Thyroid gland (tissue), 4 donors: ENCODE results near the gene FAM117A. TPM values are rescaled to one million over a fixed set of nuclear protein-coding genes. Genes with fewer than 3 reads are reported as not detected.

Experiments
- DNase-seq, 2 donors: peaks; one replicate each; pipeline ENCODE4 v3.0.0-alpha.2; 2019
- H3K27ac ChIP-seq, 3 donors: fragments of 200-600 bp; sonication (generic); 1 replicate in 2 of 3; 2 replicates in 1 of 3; pipeline ENCODE4 v1.5.1; 2016 to 2019; ENCODE audit warnings: mild to moderate bottlenecking in 1 of 3, moderate library complexity in 1 of 3
- H3K27me3 ChIP-seq: fragments of 200-600 bp; sonication (generic); one replicate; pipeline ENCODE4 v1.5.1; 2019
- H3K36me3 ChIP-seq, 2 donors: fragments of 200-600 bp; sonication (generic); one replicate each; pipeline ENCODE4 v1.5.1; 2016 to 2019
- H3K4me1 ChIP-seq, 2 donors: fragments of 200-600 bp; sonication (generic); one replicate each; pipeline ENCODE4 v1.5.1; 2017 to 2019
- H3K4me3 ChIP-seq, 3 donors: fragments of 200-600 bp; sonication (generic); replicated peaks in 1 of 3; 1 replicate in 2 of 3; 2 replicates in 1 of 3; pipeline ENCODE4 v1.5.1; 2016; ENCODE audit warnings: mild to moderate bottlenecking in 1 of 3
- H3K9me3 ChIP-seq: fragments of 200-600 bp; sonication (generic); one replicate; pipeline ENCODE4 v1.5.1; 2017
- CTCF ChIP-seq, 6 experiments: fragments of 200-600 bp in 3 of 6; fragments of 450-650 bp in 3 of 6; sonication (generic) in 3 of 6; IDR thresholded peaks; one replicate each; pipeline ENCODE4 v1.5.1; 2016 to 2019; ENCODE audit warnings: antibody characterized with exemption in 6 of 6, mild to moderate bottlenecking in 2 of 6, inconsistent platforms in 1 of 6, moderate library complexity in 1 of 6
- POLR2A ChIP-seq, 2 donors: fragments of 450-650 bp; IDR thresholded peaks; one replicate each; pipeline ENCODE4 v1.6.1; 2017; ENCODE audit warnings: antibody characterized with exemption in 2 of 2, mild to moderate bottlenecking in 2 of 2, moderate library complexity in 1 of 2
- WGBS, 2 donors: methylation state at CpG; one replicate each; pipeline ENCODE4 v1.1.5; 2017; 5-methylcytosine and 5-hydroxymethylcytosine counted together
- intact Hi-C: fragments of 100-400 bp; cut with DNase I; formaldehyde crosslinking; loops from one replicate; pipeline ENCODE4 v1.15.1; 2023
- total RNA-seq, 4 donors: library from RNA; depleted of rRNA; stranded (reverse); fragments of >200 nt; gene quantifications; one replicate each; pipeline ENCODE4 v1.2.3, GENCODE V29; 2016

Gene FAM117A
- total RNA-seq, 4 donors from 2014 or later = 12.4 to 41.5 (median 23.3) TPM

GRCh38 chr17:49764559-49765180 is 739 bp upstream of the FAM117A start:
- 17 to 22% methylated on average over 8 of the region's 8 CpGs for WGBS, 2 donors
- no peak for TF ChIP-seq CTCF (IDR thresholded peaks at IDR 0.05)
- TF ChIP-seq POLR2A (IDR thresholded peaks at IDR 0.05) = no peak

GRCh38 chr17:49762151-49762941 is 1.6 kb downstream of the FAM117A start:
- DNase-seq = no peak
- no peaks in the 10 kb centered on the region for H3K27me3 ChIP-seq
- peaks cover 0 to 7% of the 10 kb centered on the region in 2 donors for H3K36me3 ChIP-seq
- H3K9me3 ChIP-seq = no peaks in the 10 kb centered on the region
- H3K27ac ChIP-seq = no peak overlapping the region
- TF ChIP-seq POLR2A (IDR thresholded peaks at IDR 0.05) (no peak), CTCF (IDR thresholded peaks at IDR 0.05) (no peak)
- peak overlapping the region in 1 of 3 donors; percentile 9 for H3K4me3 ChIP-seq
- intact Hi-C loops = no loop called here
- WGBS, 2 donors = 82% methylated on average over 6 of the region's 6 CpGs
- peaks cover 8 to 14% of the 10 kb centered on the region in 2 donors for H3K4me1 ChIP-seq

More at GRCh38 chr17:49764559-49765180, 739 bp upstream of the FAM117A start:
- Histone ChIP-seq H3K27me3 (no peaks in the 10 kb centered on the region), H3K36me3 (no peaks in the 10 kb centered on the region), H3K4me3 (peak overlapping the region in 1 of 3 donors; percentile 87), H3K4me1 (peaks cover 8 to 14% of the 10 kb centered on the region in 2 donors), H3K27ac (peak overlapping the region; percentile 7 to 61 (median 17)), H3K9me3 (no peaks in the 10 kb centered on the region)
- DNase-seq = peak; percentile 37 to 38
- intact Hi-C loops = no loop called here

- H3K4me1 ChIP-seq = peaks cover 13 to 26% of the 10 kb centered on the region in 2 donors
- peaks cover 0 to 8% of the 10 kb centered on the region in 2 donors for H3K36me3 ChIP-seq
- H3K9me3 ChIP-seq = no peaks in the 10 kb centered on the region
- 71 to 77% methylated on average over 6 of the region's 6 CpGs for WGBS, 2 donors
- no peak overlapping the region for H3K4me3 ChIP-seq
- TF ChIP-seq CTCF (IDR thresholded peaks at IDR 0.05) = no peak
- no peak for TF ChIP-seq POLR2A (IDR thresholded peaks at IDR 0.05)
- intact Hi-C loops = no loop called here
- DNase-seq = no peak
- no peaks in the 10 kb centered on the region for H3K27me3 ChIP-seq
- H3K27ac ChIP-seq = no peak overlapping the region
These were observed 2.9 kb downstream of the FAM117A start for GRCh38 chr17:49760932-49761558.

- intact Hi-C loops = no loop called here
- TF ChIP-seq POLR2A (IDR thresholded peaks at IDR 0.05) (no peak), CTCF (IDR thresholded peaks at IDR 0.05) (no peak)
- Histone ChIP-seq H3K27me3 (no peaks in the 10 kb centered on the region), H3K4me1 (peaks cover 21 to 31% of the 10 kb centered on the region in 2 donors), H3K36me3 (peaks cover 0 to 8% of the 10 kb centered on the region in 2 donors), H3K4me3 (no peak overlapping the region), H3K9me3 (no peaks in the 10 kb centered on the region), H3K27ac (no peak overlapping the region)
- DNase-seq = no peak
- WGBS, 2 donors = 89 to 97% methylated on average over 1 of the region's 1 CpG
These were observed 3.6 kb downstream of the FAM117A start for GRCh38 chr17:49760296-49760695.
